HepG2 (cell line): ENCODE measurements around the gene RAB5A. TPM values are rescaled to one million over a fixed set of nuclear protein-coding genes. Genes with fewer than 3 reads are reported as not detected.

ENCODE experiments used
- BHLHE40 ChIP-seq: IDR thresholded peaks from 2 replicates; pipeline ENCODE4 v1.6.1; 2011; ENCODE audit warnings: low read length, improper control_type of control experiment
- ERF ChIP-seq: IDR thresholded peaks from 2 replicates; pipeline ENCODE4 v1.6.1; 2018; ENCODE audit warnings: missing biosample characterization, missing genetic modification reagents
- HMG20A ChIP-seq: IDR thresholded peaks from 2 replicates; pipeline ENCODE4 v1.6.1; 2016; ENCODE audit warnings: borderline replicate concordance
- IRX3 ChIP-seq: sonication (generic); formaldehyde crosslinking; IDR thresholded peaks from 2 replicates; pipeline ENCODE4 v1.8.1; 2023; ENCODE audit warnings: mild to moderate bottlenecking, low read depth, missing genetic modification reagents, borderline replicate concordance
- KMT2A ChIP-seq: sonication (generic); formaldehyde crosslinking; IDR thresholded peaks from 2 replicates; pipeline ENCODE4 v1.4.0; 2020; ENCODE audit warnings: missing genetic modification reagents
- NAIF1 ChIP-seq: sonication (generic); formaldehyde crosslinking; IDR thresholded peaks from 2 replicates; pipeline ENCODE4 v1.5.0; 2020; ENCODE audit warnings: mild to moderate bottlenecking, missing genetic modification reagents, borderline replicate concordance
- POGZ ChIP-seq: sonication (generic); formaldehyde crosslinking; IDR thresholded peaks from 2 replicates; pipeline ENCODE4 v1.4.0; 2020; ENCODE audit warnings: mild to moderate bottlenecking, missing genetic modification reagents
- POLR2AphosphoS2 ChIP-seq: IDR thresholded peaks from 2 replicates; pipeline ENCODE4 v1.6.1; 2011; ENCODE audit warnings: low read depth, low read length, improper control_type of control experiment
- POLR2AphosphoS5 ChIP-seq: IDR thresholded peaks from 2 replicates; pipeline ENCODE4 v1.6.1; 2012; ENCODE audit warnings: low read depth, low read length
- RBM22 ChIP-seq: fragments of 200-400 bp; formaldehyde crosslinking; optimal IDR thresholded peaks from 2 replicates; pipeline ENCODE3; 2017; ENCODE audit warnings: mild to moderate bottlenecking, low read length, moderate library complexity
- SCMH1 ChIP-seq: sonication (generic); formaldehyde crosslinking; IDR thresholded peaks from 2 replicates; pipeline ENCODE4 v1.9.0; 2021; ENCODE audit warnings: missing genetic modification reagents, mild to moderate bottlenecking, borderline replicate concordance
- STAT5B ChIP-seq: sonication (generic); formaldehyde crosslinking; IDR thresholded peaks from 2 replicates; pipeline ENCODE4 v1.4.0; 2020; ENCODE audit warnings: missing genetic modification reagents
- TCF12 ChIP-seq, 2 experiments: fragments of 450-650 bp in 1 of 2; sonication (generic) in 1 of 2; formaldehyde crosslinking in 1 of 2; IDR thresholded peaks; 2 replicates each; pipeline versions ENCODE4 v1.6.1 to v1.8.0; 2017 to 2022; ENCODE audit warnings: antibody characterized with exemption in 1 of 2, mild to moderate bottlenecking in 1 of 2, missing genetic modification reagents in 1 of 2, moderate library complexity in 1 of 2
- THAP11 ChIP-seq: IDR thresholded peaks from 2 replicates; pipeline ENCODE4 v1.6.1; 2016; ENCODE audit warnings: missing biosample characterization, missing genetic modification reagents
- TOPORS ChIP-seq: sonication (generic); formaldehyde crosslinking; IDR thresholded peaks from 2 replicates; pipeline ENCODE4 v1.8.0; 2023; ENCODE audit warnings: mild to moderate bottlenecking, missing genetic modification reagents
- ZBTB40 ChIP-seq, 2 experiments: fragments of 450-650 bp in 1 of 2; sonication (generic) in 1 of 2; formaldehyde crosslinking in 1 of 2; IDR thresholded peaks; 2 replicates each; pipeline versions ENCODE4 v1.6.1 to v1.8.0; 2016 to 2022; ENCODE audit warnings: antibody characterized with exemption in 1 of 2, mild to moderate bottlenecking in 1 of 2, missing genetic modification reagents in 1 of 2
- ZFP36L2 ChIP-seq: sonication (generic); formaldehyde crosslinking; IDR thresholded peaks from 2 replicates; pipeline ENCODE4 v1.4.0; 2020; ENCODE audit warnings: missing genetic modification reagents
- ZFY ChIP-seq: sonication (generic); formaldehyde crosslinking; IDR thresholded peaks from 2 replicates; pipeline ENCODE4 v1.4.0; 2020; ENCODE audit warnings: missing genetic modification reagents
- ZNF264 ChIP-seq: sonication (generic); formaldehyde crosslinking; IDR thresholded peaks from 2 replicates; pipeline ENCODE4 v1.4.0; 2020; ENCODE audit warnings: missing genetic modification reagents
- ZNF460 ChIP-seq: sonication (generic); formaldehyde crosslinking; IDR thresholded peaks from 2 replicates; pipeline ENCODE4 v1.5.1; 2020; ENCODE audit warnings: missing genetic modification reagents, mild to moderate bottlenecking, borderline replicate concordance
- ZNF468 ChIP-seq: sonication (generic); formaldehyde crosslinking; IDR thresholded peaks from 2 replicates; pipeline ENCODE4 v1.8.0; 2022; ENCODE audit warnings: mild to moderate bottlenecking, moderate library complexity, missing genetic modification reagents
- ZNF607 ChIP-seq: sonication (generic); formaldehyde crosslinking; IDR thresholded peaks from 2 replicates; pipeline ENCODE4 v1.5.1; 2020; ENCODE audit warnings: missing genetic modification reagents, mild to moderate bottlenecking, borderline replicate concordance
- ZNF616 ChIP-seq: sonication (generic); formaldehyde crosslinking; IDR thresholded peaks from 2 replicates; pipeline ENCODE4 v1.5.0; 2020; ENCODE audit warnings: low read depth, mild to moderate bottlenecking, missing genetic modification reagents
- polyA plus RNA-seq, 8 experiments: library from polyadenylated mRNA; depleted of rRNA in 3 of 8; stranded (reverse) in 7 of 8; unstranded in 1 of 8; fragments of >200 nt; fragmentation: Illumina TruSeq in 4 of 8; extraction: Trizol in 4 of 8; gene quantifications; 2 replicates each; pipeline versions ENCODE4 v1.2.1 to v1.2.3, GENCODE V29; 2011 to 2016; ENCODE audit warnings: low read depth in 4 of 8, missing spikeins in 1 of 8, mixed read lengths in 1 of 8; ENCODE audit not compliant: insufficient read depth in 1 of 8
- total RNA-seq, 5 experiments: library from RNA; depleted of rRNA; stranded (reverse); fragments of >200 nt; fragmentation: Illumina TruSeq; extraction: Trizol; gene quantifications; 2 replicates each; pipeline ENCODE4 v1.2.3, GENCODE V29; 2016; ENCODE audit warnings: low read depth in 1 of 5

Gene RAB5A
- total and polyA plus RNA-seq, 2 of the 13 experiments (the other 11 are each of a cell fraction or from before 2014, with no cell fraction given) = 16.0 to 27.1 TPM

- peak; percentile 59 for TF ChIP-seq ZBTB40 (IDR thresholded peaks at IDR 0.05)
- peak; percentile 7; the same call in 1 of the 2 replicates for TF ChIP-seq ZBTB40 (CRISPR knock-in tag; IDR thresholded peaks at IDR 0.05)
- peak; percentile 10; the same call in 1 of the 2 replicates for TF ChIP-seq HMG20A (CRISPR knock-in tag)
- 0 out of 2 replicates have a peak, but pooled peaks have one; percentile 47 for TF ChIP-seq STAT5B (CRISPR knock-in tag)
- no peak; the same call in 1 of the 2 replicates for TF ChIP-seq NAIF1 (CRISPR knock-in tag)
- peak; percentile 83 for TF ChIP-seq ZFY (CRISPR knock-in tag)
- peak; percentile 90 for TF ChIP-seq THAP11
- no peak for TF ChIP-seq ZFP36L2 (CRISPR knock-in tag)
- TF ChIP-seq TCF12 (IDR thresholded peaks at IDR 0.05) = no peak
- TF ChIP-seq TCF12 (CRISPR knock-in tag; IDR thresholded peaks at IDR 0.05) = no peak
- no peak for TF ChIP-seq POLR2AphosphoS2
- TF ChIP-seq ZNF607 (CRISPR knock-in tag) = peak; percentile 95
- 0 out of 2 replicates have a peak, but pooled peaks have one; percentile 22 for TF ChIP-seq ZNF264 (CRISPR knock-in tag)
- peak; percentile 93 for TF ChIP-seq BHLHE40
- TF ChIP-seq ERF (CRISPR knock-in tag) = peak; percentile 52; the same call in 1 of the 2 replicates
- TF ChIP-seq IRX3 = no peak
- no peak for TF ChIP-seq SCMH1 (CRISPR knock-in tag)
- peak; percentile 73 for TF ChIP-seq POLR2AphosphoS5
- no peak for TF ChIP-seq ZNF460 (CRISPR knock-in tag)
- TF ChIP-seq POGZ (CRISPR knock-in tag) = peak; percentile 96
- TF ChIP-seq TOPORS = no peak
- no peak for TF ChIP-seq ZNF468 (CRISPR knock-in tag)
- TF ChIP-seq ZNF616 (CRISPR knock-in tag) = no peak; the same call in none of the 2 replicates
- TF ChIP-seq RBM22 = no peak
- TF ChIP-seq KMT2A = peak; percentile 13
These were observed at the start of gene RAB5A (continued) for GRCh38 chr3:19946832-19947548.
